ENCODE results near the gene KLRF2. TPM values are rescaled to one million over a fixed set of nuclear protein-coding genes. Genes with fewer than 3 reads are reported as not detected.

Gene KLRF2
- total and polyA plus RNA-seq, 10 donors = 0.17 TPM; not detected in 9

DNA sequence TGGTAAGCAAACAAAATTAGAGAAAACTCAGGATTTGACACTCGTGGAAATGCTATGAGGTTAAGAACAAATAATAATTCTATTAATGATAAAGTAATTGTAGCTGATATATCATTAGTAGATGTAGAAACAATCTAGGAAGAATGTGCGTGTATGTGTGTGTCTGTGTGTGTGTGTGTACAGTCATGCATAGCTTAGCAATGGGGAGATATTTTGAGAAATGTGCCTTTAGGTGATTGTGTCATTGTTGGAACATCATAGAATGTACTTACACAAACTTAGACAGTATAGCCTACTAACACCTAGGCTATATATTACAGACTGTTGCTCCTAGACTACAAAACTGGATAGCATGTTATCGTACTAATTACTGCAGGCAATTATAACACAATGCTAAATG lies 45.6 kb downstream of the KLRF2 start:
- Histone ChIP-seq H3K36me3 (no peaks in the 10 kb centered on the region), H3K27me3 (replicated peaks in 1 of 7) (no peaks in the 10 kb centered on the region), H3K4me1 (peaks cover 0 to 10% (median 0%) of the 10 kb centered on the region in 6 donors), H3K9me3 (no peaks in the 10 kb centered on the region), H3K27ac (no peak overlapping the region), H3K4me3 (no peak overlapping the region)
- no peak for DNase-seq
- intact Hi-C loops (cut with DNase I; ENCODE audit: low total_unique reads) = loop anchor here (2.0 kb wide), 1 partner anchor 176 kb away; no protein-coding TSS in a partner anchor
- WGBS, 5 donors = 85 to 93% (median 91%) methylated on average over 3 of the region's 3 CpGs
- TF ChIP-seq, protein P1, sequence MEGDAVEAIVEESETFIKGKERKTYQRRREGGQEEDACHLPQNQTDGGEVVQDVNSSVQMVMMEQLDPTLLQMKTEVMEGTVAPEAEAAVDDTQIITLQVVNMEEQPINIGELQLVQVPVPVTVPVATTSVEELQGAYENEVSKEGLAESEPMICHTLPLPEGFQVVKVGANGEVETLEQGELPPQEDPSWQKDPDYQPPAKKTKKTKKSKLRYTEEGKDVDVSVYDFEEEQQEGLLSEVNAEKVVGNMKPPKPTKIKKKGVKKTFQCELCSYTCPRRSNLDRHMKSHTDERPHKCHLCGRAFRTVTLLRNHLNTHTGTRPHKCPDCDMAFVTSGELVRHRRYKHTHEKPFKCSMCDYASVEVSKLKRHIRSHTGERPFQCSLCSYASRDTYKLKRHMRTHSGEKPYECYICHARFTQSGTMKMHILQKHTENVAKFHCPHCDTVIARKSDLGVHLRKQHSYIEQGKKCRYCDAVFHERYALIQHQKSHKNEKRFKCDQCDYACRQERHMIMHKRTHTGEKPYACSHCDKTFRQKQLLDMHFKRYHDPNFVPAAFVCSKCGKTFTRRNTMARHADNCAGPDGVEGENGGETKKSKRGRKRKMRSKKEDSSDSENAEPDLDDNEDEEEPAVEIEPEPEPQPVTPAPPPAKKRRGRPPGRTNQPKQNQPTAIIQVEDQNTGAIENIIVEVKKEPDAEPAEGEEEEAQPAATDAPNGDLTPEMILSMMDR (IDR thresholded peaks at IDR 0.05 in 8 of 11, conservative IDR thresholded peaks at IDR 0.05 in 3 of 11) = no peak
- TF ChIP-seq POLR2AphosphoS5 (IDR thresholded peaks at IDR 0.05) (no peak), POLR2A (IDR thresholded peaks at IDR 0.05) (no peak)

DNA sequence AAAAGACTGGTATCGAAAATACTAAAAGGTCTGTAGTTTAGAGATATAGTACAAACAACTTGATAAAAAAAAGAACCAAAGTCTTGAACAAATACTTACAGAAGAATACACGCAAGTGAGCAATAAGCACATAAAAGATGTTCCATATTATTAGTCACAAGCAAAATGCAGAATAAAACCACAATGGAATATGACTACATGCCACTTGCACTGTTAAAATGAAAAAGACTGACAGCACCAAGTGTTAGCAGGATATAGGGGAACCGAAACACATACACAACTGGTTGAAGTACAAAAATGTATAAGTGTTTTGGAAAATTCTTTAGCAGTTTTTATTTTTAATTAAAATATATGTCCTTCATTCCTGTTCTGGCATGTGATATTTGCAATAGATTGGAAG lies 47.3 kb downstream of the KLRF2 start:
- no peak for DNase-seq
- intact Hi-C loops (cut with DNase I; ENCODE audit: low total_unique reads) = no loop called here
- Histone ChIP-seq H3K4me1 (peaks cover 0 to 10% (median 0%) of the 10 kb centered on the region in 6 donors), H3K36me3 (no peaks in the 10 kb centered on the region), H3K27ac (no peak overlapping the region), H3K27me3 (replicated peaks in 1 of 7) (no peaks in the 10 kb centered on the region), H3K9me3 (no peaks in the 10 kb centered on the region), H3K4me3 (no peak overlapping the region)
- WGBS, 5 donors = 82 to 86% (median 83%) methylated on average over 3 of the region's 3 CpGs
- TF ChIP-seq, protein P1 (IDR thresholded peaks at IDR 0.05 in 8 of 11, conservative IDR thresholded peaks at IDR 0.05 in 3 of 11) = no peak
- TF ChIP-seq POLR2AphosphoS5 (IDR thresholded peaks at IDR 0.05) (no peak), POLR2A (IDR thresholded peaks at IDR 0.05) (no peak)

DNA sequence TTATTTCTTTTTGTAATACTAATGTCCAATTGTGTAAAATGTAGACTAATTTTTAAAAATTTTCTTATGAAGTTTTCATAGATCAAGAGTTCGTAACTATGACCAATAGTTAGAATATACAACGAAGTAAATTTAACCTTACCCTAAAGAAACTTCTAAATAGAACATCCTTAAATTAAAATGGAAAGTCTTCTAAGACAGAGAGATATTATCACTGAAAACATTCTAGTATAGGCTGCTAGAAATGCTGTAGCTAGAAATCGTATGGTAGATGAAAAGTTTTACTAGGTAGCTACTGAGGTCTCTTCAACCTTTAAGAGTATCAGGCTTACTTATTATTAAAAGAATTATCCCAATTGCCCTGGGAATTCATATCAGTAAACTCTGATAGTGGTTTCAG lies 50.0 kb downstream of the KLRF2 start:
- 71 to 95% (median 87%) methylated on average over 3 of the region's 3 CpGs for WGBS, 5 donors
- intact Hi-C loops (cut with DNase I; ENCODE audit: low total_unique reads) = no loop called here
- Histone ChIP-seq H3K4me3 (no peak overlapping the region), H3K27me3 (replicated peaks in 1 of 7) (no peaks in the 10 kb centered on the region), H3K27ac (no peak overlapping the region), H3K4me1 (no peaks in the 10 kb centered on the region), H3K9me3 (no peaks in the 10 kb centered on the region), H3K36me3 (no peaks in the 10 kb centered on the region)
- TF ChIP-seq POLR2A (IDR thresholded peaks at IDR 0.05) (no peak), POLR2AphosphoS5 (IDR thresholded peaks at IDR 0.05) (no peak)
- TF ChIP-seq, protein P1 (IDR thresholded peaks at IDR 0.05 in 8 of 11, conservative IDR thresholded peaks at IDR 0.05 in 3 of 11) = no peak
- DNase-seq = no peak

DNA sequence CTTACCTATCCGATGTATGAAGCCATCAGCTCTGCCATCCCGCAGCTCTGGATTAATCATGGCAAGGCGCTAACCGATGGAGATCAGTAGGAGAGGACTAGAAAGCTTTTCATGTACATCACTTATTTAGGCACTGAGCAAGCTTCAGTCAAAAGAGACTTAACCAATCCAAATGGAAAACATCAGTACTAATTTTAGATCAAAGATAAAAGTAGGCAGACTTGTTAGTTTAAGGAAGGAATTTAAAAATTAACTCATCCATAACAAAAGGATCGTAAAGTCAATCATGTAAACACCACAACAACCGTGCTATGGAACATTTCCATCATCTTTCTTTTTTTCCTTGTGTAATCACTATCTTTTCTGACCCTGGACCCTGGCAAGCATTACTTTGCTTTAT lies 51.0 kb downstream of the KLRF2 start, which contains the start of gene CLEC2A:
TSS of gene CLEC2A (minus strand) at position 101 of the 400 bp plus-strand sequence. CDS start at position 60, 41 bp downstream.
- TF ChIP-seq, protein P1 (IDR thresholded peaks at IDR 0.05 in 8 of 11, conservative IDR thresholded peaks at IDR 0.05 in 3 of 11) = no peak
- TF ChIP-seq POLR2AphosphoS5 (IDR thresholded peaks at IDR 0.05) = no peak
- no peak for TF ChIP-seq POLR2A (IDR thresholded peaks at IDR 0.05)
- no peak for DNase-seq
- H3K27me3 ChIP-seq (replicated peaks in 1 of 7) = no peaks in the 10 kb centered on the region
- WGBS, 5 donors = 88 to 95% (median 93%) methylated on average over 6 of the region's 6 CpGs
- no peaks in the 10 kb centered on the region for H3K9me3 ChIP-seq
- H3K27ac ChIP-seq = no peak within 1 kb of the TSS
- intact Hi-C loops (cut with DNase I; ENCODE audit: low total_unique reads) = no loop called here
- H3K4me3 ChIP-seq = no peak within 1 kb of the TSS
- H3K4me1 ChIP-seq = no peaks in the 10 kb centered on the region
- H3K36me3 ChIP-seq = no peaks in the 10 kb centered on the region
